Right lobe of liver (tissue), 6 donors: ENCODE measurements around the gene CGGBP1. TPM values are rescaled to one million over a fixed set of nuclear protein-coding genes. Genes with fewer than 3 reads are reported as not detected.

Experiments
- ATAC-seq, 4 donors: fragments of 200-7000 bp; cut with Tn5 transposase; one replicate each; pipeline ENCODE4 v1.9.1; 2020; ENCODE audit warnings: mild to moderate bottlenecking in 4 of 4, moderate library complexity in 4 of 4
- DNase-seq, 3 donors: peaks; one replicate each; pipeline ENCODE4 v3.0.0-alpha.2; 2020
- H3K27ac ChIP-seq, 3 donors: fragments of 200-600 bp; one replicate each; pipeline ENCODE4 v1.8.0; 2022
- H3K27me3 ChIP-seq, 2 donors: fragments of 200-600 bp; one replicate each; pipeline ENCODE4 v1.8.0; 2022
- H3K36me3 ChIP-seq, 4 donors: fragments of 200-600 bp; sonication (generic) in 1 of 4; one replicate each; pipeline versions ENCODE4 v1.5.1 to v1.8.0; 2017 to 2022; ENCODE audit warnings: control low read depth in 1 of 4
- H3K4me1 ChIP-seq, 4 donors: fragments of 200-600 bp; sonication (generic) in 1 of 4; one replicate each; pipeline versions ENCODE4 v1.5.1 to v1.8.0; 2017 to 2022; ENCODE audit warnings: control low read depth in 1 of 4
- H3K4me3 ChIP-seq, 3 donors: fragments of 200-600 bp; one replicate each; pipeline ENCODE4 v1.8.0; 2022
- H3K9me3 ChIP-seq, 4 donors: fragments of 200-600 bp; sonication (generic) in 1 of 4; one replicate each; pipeline versions ENCODE4 v1.5.1 to v1.8.0; 2017 to 2022; ENCODE audit warnings: control low read depth in 1 of 4
- POLR2A ChIP-seq: fragments of 450-650 bp; IDR thresholded peaks from one replicate; pipeline ENCODE4 v1.6.1; 2017; ENCODE audit warnings: antibody characterized with exemption, mild to moderate bottlenecking
- WGBS: methylation state at CpG from one replicate; pipeline ENCODE4 v1.1.6; 2018; ENCODE audit warnings: low coverage, low lambda C conversion rate; ENCODE audit not compliant: insufficient coverage; ENCODE audit errors: missing lambda C conversion rate; 5-methylcytosine and 5-hydroxymethylcytosine counted together
- intact Hi-C, 2 donors: fragments of 100-400 bp; cut with DNase I; formaldehyde crosslinking; loops; one replicate each; pipeline versions ENCODE4 v1.11.2 to v1.14.1; 2022
- total RNA-seq, 6 experiments: library from RNA; depleted of rRNA in 2 of 6; stranded (reverse); fragments of >200 nt in 2 of 6; fragmentation: NEBNext Ultra II Directional in 3 of 6; extraction: Animal tissue kit (Norgen Biotek cat#: 25700) in 3 of 6; gene quantifications; one replicate each; pipeline versions ENCODE4 v1.1.0 to v1.2.4, GENCODE V29; 2016 to 2023
- TF ChIP-seq, protein P1 (sequence below), 4 donors: fragments of 200-600 bp in 3 of 4; fragments of 450-650 bp in 1 of 4; IDR thresholded peaks; one replicate each; pipeline versions ENCODE4 v1.5.1 to v1.8.0; 2016 to 2022; ENCODE audit warnings: antibody characterized with exemption in 4 of 4, mild to moderate bottlenecking in 2 of 4
- donor health status: DM: no; HTN: yes; CAD: no.
- donor health status: DM: no; HTN: no; CAD: no.
- donor health status: DM: no; HTN: no; CAD: no.
- donor health status: DM: no; HTN: yes; CAD: no.
- donor health status: DM: no; HTN: yes; CAD: no.

CGGBP1 gene
- total RNA-seq, 6 experiments from 2014 or later, result 22.5 to 34.2 (median 30.7) TPM

DNA sequence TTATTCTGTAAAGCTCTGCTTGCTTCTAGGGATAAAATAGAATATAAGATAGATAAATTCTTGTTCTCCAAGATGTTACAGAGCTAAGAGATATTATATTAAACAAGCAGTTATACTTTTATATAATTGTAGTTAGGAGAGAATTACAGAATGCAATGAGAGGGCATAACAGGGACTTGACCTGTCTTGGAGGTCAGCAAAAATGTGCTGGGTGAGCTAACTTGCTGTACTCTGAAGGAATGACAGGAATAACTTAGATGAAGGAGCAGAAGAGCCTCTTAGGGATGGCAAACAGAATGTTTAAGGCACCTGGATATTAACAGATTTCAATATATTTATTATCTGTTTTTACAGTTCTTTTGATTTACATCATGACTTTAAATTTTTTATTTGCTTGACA is 33.5 kb upstream of the CGGBP1 start:
- no peaks in the 10 kb centered on the region for H3K9me3 ChIP-seq
- no peaks in the 10 kb centered on the region for H3K4me1 ChIP-seq
- no peak overlapping the region for H3K27ac ChIP-seq
- ATAC-seq, result no peak
- H3K4me3 ChIP-seq, result no peak overlapping the region
- TF ChIP-seq, protein P1, sequence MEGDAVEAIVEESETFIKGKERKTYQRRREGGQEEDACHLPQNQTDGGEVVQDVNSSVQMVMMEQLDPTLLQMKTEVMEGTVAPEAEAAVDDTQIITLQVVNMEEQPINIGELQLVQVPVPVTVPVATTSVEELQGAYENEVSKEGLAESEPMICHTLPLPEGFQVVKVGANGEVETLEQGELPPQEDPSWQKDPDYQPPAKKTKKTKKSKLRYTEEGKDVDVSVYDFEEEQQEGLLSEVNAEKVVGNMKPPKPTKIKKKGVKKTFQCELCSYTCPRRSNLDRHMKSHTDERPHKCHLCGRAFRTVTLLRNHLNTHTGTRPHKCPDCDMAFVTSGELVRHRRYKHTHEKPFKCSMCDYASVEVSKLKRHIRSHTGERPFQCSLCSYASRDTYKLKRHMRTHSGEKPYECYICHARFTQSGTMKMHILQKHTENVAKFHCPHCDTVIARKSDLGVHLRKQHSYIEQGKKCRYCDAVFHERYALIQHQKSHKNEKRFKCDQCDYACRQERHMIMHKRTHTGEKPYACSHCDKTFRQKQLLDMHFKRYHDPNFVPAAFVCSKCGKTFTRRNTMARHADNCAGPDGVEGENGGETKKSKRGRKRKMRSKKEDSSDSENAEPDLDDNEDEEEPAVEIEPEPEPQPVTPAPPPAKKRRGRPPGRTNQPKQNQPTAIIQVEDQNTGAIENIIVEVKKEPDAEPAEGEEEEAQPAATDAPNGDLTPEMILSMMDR (IDR thresholded peaks at IDR 0.05), result no peak
- no peak for TF ChIP-seq POLR2A
- no peak for DNase-seq
- intact Hi-C loops, result no loop called here
- H3K27me3 ChIP-seq, result no peaks in the 10 kb centered on the region
- peaks cover 0 to 4% (median 0%) of the 10 kb centered on the region in 4 donors for H3K36me3 ChIP-seq

DNA sequence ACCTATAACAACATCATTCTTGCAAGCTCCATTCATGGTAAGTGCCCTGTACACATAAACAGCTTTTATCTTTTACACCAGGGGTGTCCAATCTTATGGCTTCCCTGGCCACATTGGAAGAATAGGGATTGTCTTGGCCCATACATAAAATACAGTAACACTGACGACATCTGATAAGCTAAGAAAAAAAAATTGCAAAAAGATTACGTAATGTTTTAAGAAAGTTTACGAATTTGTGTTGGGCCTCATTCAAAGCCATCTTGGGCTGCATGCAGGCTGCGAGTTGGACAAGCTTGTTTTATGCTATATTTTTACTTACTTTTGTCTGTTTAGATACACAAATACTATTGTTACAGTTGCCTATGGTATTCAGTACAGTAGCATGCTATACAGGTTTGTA is 31.9 kb upstream of the CGGBP1 start:
- intact Hi-C loops, result no loop called here
- TF ChIP-seq, protein P1 (IDR thresholded peaks at IDR 0.05), result no peak
- TF ChIP-seq POLR2A, result no peak
- DNase-seq, result no peak
- WGBS, result 75% methylated on average over 4 of the region's 4 CpGs
- Histone ChIP-seq H3K4me1 (no peaks in the 10 kb centered on the region), H3K4me3 (no peak overlapping the region), H3K27me3 (no peaks in the 10 kb centered on the region), H3K9me3 (no peaks in the 10 kb centered on the region), H3K36me3 (peaks cover 0 to 8% (median 0%) of the 10 kb centered on the region in 4 donors), H3K27ac (no peak overlapping the region)
- no peak for ATAC-seq

GRCh38 chr3:88084097-88084501 is 25.3 kb upstream of the CGGBP1 start:
- H3K36me3 ChIP-seq, result peaks cover 0 to 8% (median 0%) of the 10 kb centered on the region in 4 donors
- H3K4me1 ChIP-seq, result no peaks in the 10 kb centered on the region
- no peaks in the 10 kb centered on the region for H3K9me3 ChIP-seq
- no peak for ATAC-seq
- H3K27ac ChIP-seq, result no peak overlapping the region
- TF ChIP-seq, protein P1 (IDR thresholded peaks at IDR 0.05), result no peak
- no peak for TF ChIP-seq POLR2A
- no peak overlapping the region for H3K4me3 ChIP-seq
- intact Hi-C loops, result no loop called here
- no peaks in the 10 kb centered on the region for H3K27me3 ChIP-seq
- 88% methylated on average over 2 of the region's 2 CpGs for WGBS
- DNase-seq, result no peak

DNA sequence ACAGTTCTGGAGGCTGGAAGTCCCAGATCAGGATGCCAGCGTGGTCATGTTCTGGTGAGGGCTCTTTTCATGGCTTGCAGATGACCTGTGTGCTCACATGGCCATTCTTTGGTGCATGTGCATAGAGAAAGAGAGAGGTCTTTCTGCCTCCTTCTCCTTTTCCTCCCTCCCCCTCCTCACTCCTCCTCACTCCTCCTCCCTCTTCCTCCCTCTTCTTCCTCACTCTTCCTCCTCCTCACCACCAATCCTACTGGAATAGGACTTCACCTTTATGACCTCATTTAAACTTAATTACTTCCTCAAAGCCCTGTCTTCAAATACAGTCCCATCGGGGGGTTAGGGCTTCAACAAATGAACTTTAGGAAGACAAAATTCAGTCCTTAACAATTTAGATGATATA is 24.0 kb upstream of the CGGBP1 start:
- H3K9me3 ChIP-seq, result no peaks in the 10 kb centered on the region
- WGBS, result 86% methylated on average over 2 of the region's 2 CpGs
- no peak for ATAC-seq
- no peak overlapping the region for H3K4me3 ChIP-seq
- peaks cover 0 to 8% (median 0%) of the 10 kb centered on the region in 4 donors for H3K36me3 ChIP-seq
- H3K27me3 ChIP-seq, result no peaks in the 10 kb centered on the region
- TF ChIP-seq POLR2A, result no peak
- TF ChIP-seq, protein P1 (IDR thresholded peaks at IDR 0.05), result no peak
- DNase-seq, result no peak
- H3K27ac ChIP-seq, result no peak overlapping the region
- intact Hi-C loops, result no loop called here
- no peaks in the 10 kb centered on the region for H3K4me1 ChIP-seq

- Histone ChIP-seq H3K36me3 (no peaks in the 10 kb centered on the region), H3K4me3 (no peak overlapping the region), H3K27ac (no peak overlapping the region), H3K4me1 (peaks cover 0 to 17% (median 5%) of the 10 kb centered on the region in 4 donors), H3K9me3 (no peaks in the 10 kb centered on the region), H3K27me3 (no peaks in the 10 kb centered on the region)
- 96% methylated on average over 3 of the region's 3 CpGs for WGBS
- TF ChIP-seq, protein P1 (IDR thresholded peaks at IDR 0.05), result no peak
- no peak for TF ChIP-seq POLR2A
- intact Hi-C loops, result no loop called here
- ATAC-seq, result no peak
- DNase-seq, result no peak
Observed at GRCh38 chr3:88078932-88079331, 20.1 kb upstream of the CGGBP1 start.
